ENCODE measurements around the gene ATRX.

GRCh38 chrX:77733342-77733741 lies 52.7 kb downstream of the ATRX start:
- no peak for TF ChIP-seq ZNF274 (IDR thresholded peaks at IDR 0.05; ENCODE audit: low read depth, low read length)
- no peak for TF ChIP-seq YY1 (IDR thresholded peaks at IDR 0.05; ENCODE audit: insufficient read depth, insufficient read length)

Data from NT2/D1 (cell line).